GM18870 (cell line): ENCODE data around the gene CHKB.

ENCODE experiments used
- ATAC-seq: cut with Tn5 transposase; IDR thresholded peaks from one replicate; pipeline ENCODE4 v1.9.1; 2021; ENCODE audit warnings: moderate library complexity; ENCODE audit not compliant: unreplicated experiment

Gene CHKB

GRCh38 chr22:50576070-50576469 lies 6.6 kb downstream of the CHKB start:
- no peak for ATAC-seq

- ATAC-seq = no peak
These were observed 7.2 kb downstream of the CHKB start for GRCh38 chr22:50575426-50575941.

GRCh38 chr22:50574383-50574755 lies 8.3 kb downstream of the CHKB start:
- no peak for ATAC-seq

- ATAC-seq = no peak
These were observed 8.9 kb downstream of the CHKB start for GRCh38 chr22:50573491-50574382.

- ATAC-seq = no peak
These were observed 9.7 kb downstream of the CHKB start for GRCh38 chr22:50572965-50573364.

GRCh38 chr22:50571264-50572175 lies 11.1 kb downstream of the CHKB start:
- no peak for ATAC-seq

GRCh38 chr22:50570861-50571260 lies 11.8 kb downstream of the CHKB start:
- no peak for ATAC-seq

GRCh38 chr22:50569896-50570535 lies 12.6 kb downstream of the CHKB start:
- no peak for ATAC-seq

GRCh38 chr22:50569041-50569459 lies 13.6 kb downstream of the CHKB start:
- no peak for ATAC-seq

GRCh38 chr22:50568626-50569025 lies 14.0 kb downstream of the CHKB start:
- ATAC-seq = no peak

GRCh38 chr22:50567721-50568252 lies 14.9 kb downstream of the CHKB start:
- no peak for ATAC-seq

GRCh38 chr22:50564289-50564688 lies 18.4 kb downstream of the CHKB start:
- no peak for ATAC-seq

- ATAC-seq = no peak
These were observed 19.1 kb downstream of the CHKB start for GRCh38 chr22:50563413-50564160.

- ATAC-seq = peak; percentile 74
These were observed 19.9 kb downstream of the CHKB start, which contains the start of gene SYCE3 for GRCh38 chr22:50562523-50563412. Gene SYCE3 (minus strand): TSS chr22:50562919. CDS start chr22:50556405, 6,514 bp downstream.

GRCh38 chr22:50561401-50562358 lies 21.0 kb downstream of the CHKB start:
- ATAC-seq = no peak

GRCh38 chr22:50560034-50560433 lies 22.6 kb downstream of the CHKB start:
- no peak for ATAC-seq

- no peak for ATAC-seq
These were observed 25.9 kb downstream of the CHKB start for GRCh38 chr22:50556703-50557102.

- ATAC-seq = no peak
These were observed 29.3 kb downstream of the CHKB start for GRCh38 chr22:50553310-50553709.
